Transverse colon (tissue), 4 donors: ENCODE data around the gene TXLNB.

Experiments used
- CTCF ChIP-seq, 5 experiments: fragments of 200-600 bp in 3 of 5; fragments of 450-650 bp in 2 of 5; sonication (generic) in 3 of 5; IDR thresholded peaks; 1 replicate in 2 of 5; 2 replicates in 3 of 5; pipeline ENCODE4 v1.5.1; 2016 to 2017; ENCODE audit warnings: antibody characterized with exemption in 5 of 5, inconsistent platforms in 3 of 5, mild to moderate bottlenecking in 2 of 5, moderate library complexity in 1 of 5
- POLR2A ChIP-seq: fragments of 450-650 bp; IDR thresholded peaks from one replicate; pipeline ENCODE4 v1.6.1; 2016; ENCODE audit warnings: antibody characterized with exemption, mild to moderate bottlenecking, moderate library complexity
- POLR2AphosphoS5 ChIP-seq, 3 donors: sonication (generic); formaldehyde crosslinking; IDR thresholded peaks; one replicate each; pipeline ENCODE4 v1.6.1; 2016; ENCODE audit warnings: antibody characterized with exemption in 3 of 3

- TF ChIP-seq CTCF (IDR thresholded peaks at IDR 0.05) (no peak), POLR2A (no peak), POLR2AphosphoS5 (IDR thresholded peaks at IDR 0.05) (no peak)
These were observed 45.2 kb upstream of the TXLNB start for GRCh38 chr6:139337001-139337400.
